B cell (primary cell): Measurements from ENCODE around the gene PTPN5.

Experiments
- CTCF ChIP-seq: fragments of 200-600 bp; IDR thresholded peaks from one replicate; pipeline ENCODE4 v1.8.0; 2022; ENCODE audit warnings: antibody characterized with exemption, mild to moderate bottlenecking
- EZH2 ChIP-seq: IDR thresholded peaks from 2 replicates; pipeline ENCODE4 v1.6.1; 2012; ENCODE audit warnings: borderline replicate concordance, low read depth, mild to moderate bottlenecking, moderate library complexity, low read length; ENCODE audit not compliant: insufficient read depth, poor library complexity, severe bottlenecking

- TF ChIP-seq CTCF (no peak), EZH2 (no peak)
Measured at GRCh38 chr11:18772211-18772610, 19.4 kb downstream of the PTPN5 start.
